Tibial nerve (tissue), 4 donors: Measurements from ENCODE around the gene DYDC2. TPM values are rescaled to one million over a fixed set of nuclear protein-coding genes. Genes with fewer than 3 reads are reported as not detected.

ENCODE experiments used
- DNase-seq, 2 donors: peaks; one replicate each; pipeline ENCODE4 v3.0.0-alpha.2; 2019; ENCODE audit warnings: low spot score in 2 of 2
- H3K27ac ChIP-seq, 4 donors: fragments of 200-600 bp; sonication (generic) in 3 of 4; one replicate each; pipeline ENCODE4 v1.5.1; 2017 to 2019; ENCODE audit warnings: mild to moderate bottlenecking in 1 of 4
- H3K27me3 ChIP-seq, 2 donors: fragments of 200-600 bp; sonication (generic) in 1 of 2; one replicate each; pipeline versions ENCODE4 v1.5.1 to v1.6.0; 2017 to 2019
- H3K36me3 ChIP-seq, 3 donors: fragments of 200-600 bp; sonication (generic); one replicate each; pipeline ENCODE4 v1.5.1; 2018 to 2019
- H3K4me1 ChIP-seq, 4 donors: fragments of 200-600 bp; sonication (generic) in 3 of 4; one replicate each; pipeline ENCODE4 v1.5.1; 2017 to 2019
- H3K4me3 ChIP-seq, 4 donors: fragments of 200-600 bp; sonication (generic) in 3 of 4; one replicate each; pipeline ENCODE4 v1.5.1; 2017 to 2019; ENCODE audit warnings: mild to moderate bottlenecking in 1 of 4, moderate library complexity in 1 of 4
- H3K9me3 ChIP-seq, 4 donors: fragments of 200-600 bp; sonication (generic) in 3 of 4; one replicate each; pipeline ENCODE4 v1.5.1; 2017 to 2019
- CTCF ChIP-seq, 5 experiments: fragments of 200-600 bp in 3 of 5; fragments of 450-650 bp in 2 of 5; sonication (generic) in 3 of 5; IDR thresholded peaks; one replicate each; pipeline ENCODE4 v1.5.1; 2016 to 2019; ENCODE audit warnings: antibody characterized with exemption in 5 of 5, mild to moderate bottlenecking in 3 of 5, moderate library complexity in 2 of 5
- EP300 ChIP-seq, 2 donors: sonication (generic); formaldehyde crosslinking; IDR thresholded peaks; one replicate each; pipeline ENCODE4 v1.6.1; 2017; ENCODE audit warnings: antibody characterized with exemption in 2 of 2, mild to moderate bottlenecking in 1 of 2
- POLR2A ChIP-seq, 2 donors: fragments of 450-650 bp; IDR thresholded peaks; one replicate each; pipeline ENCODE4 v1.6.1; 2017; ENCODE audit warnings: antibody characterized with exemption in 2 of 2, mild to moderate bottlenecking in 2 of 2, moderate library complexity in 2 of 2
- WGBS, 2 donors: methylation state at CpG; one replicate each; pipeline ENCODE4 v1.1.5; 2018; 5-methylcytosine and 5-hydroxymethylcytosine counted together
- total RNA-seq, 4 donors: library from RNA; depleted of rRNA; stranded (reverse); fragments of >200 nt; gene quantifications; one replicate each; pipeline ENCODE4 v1.1.0, GENCODE V29; 2016

The DYDC2 gene
- total RNA-seq, 4 donors from 2014 or later: not detected

- DNase-seq: no peak
- no peak overlapping the region for H3K27ac ChIP-seq
- H3K27me3 ChIP-seq: no peaks in the 10 kb centered on the region
- H3K4me1 ChIP-seq: no peaks in the 10 kb centered on the region
- no peak for TF ChIP-seq EP300 (IDR thresholded peaks at IDR 0.05)
- TF ChIP-seq POLR2A (IDR thresholded peaks at IDR 0.05): no peak
- TF ChIP-seq CTCF (IDR thresholded peaks at IDR 0.05): no peak
- WGBS, 2 donors: 53 to 56% methylated on average over 3 of the region's 3 CpGs
- no peaks in the 10 kb centered on the region for H3K36me3 ChIP-seq
- no peak overlapping the region for H3K4me3 ChIP-seq
- no peaks in the 10 kb centered on the region for H3K9me3 ChIP-seq
Measured at GRCh38 chr10:80323311-80323710, 33.3 kb upstream of the DYDC2 start.

GRCh38 chr10:80324086-80324485, 32.5 kb upstream of the DYDC2 start:
- H3K36me3 ChIP-seq: no peaks in the 10 kb centered on the region
- no peak overlapping the region for H3K4me3 ChIP-seq
- H3K27me3 ChIP-seq: no peaks in the 10 kb centered on the region
- TF ChIP-seq POLR2A (IDR thresholded peaks at IDR 0.05) (no peak), CTCF (IDR thresholded peaks at IDR 0.05) (no peak), EP300 (IDR thresholded peaks at IDR 0.05) (no peak)
- no peak overlapping the region for H3K27ac ChIP-seq
- no peaks in the 10 kb centered on the region for H3K4me1 ChIP-seq
- WGBS, 2 donors: 35 to 50% methylated on average over 1 of the region's 1 CpG
- no peaks in the 10 kb centered on the region for H3K9me3 ChIP-seq
- DNase-seq: no peak

GRCh38 chr10:80324891-80325364, 31.7 kb upstream of the DYDC2 start:
- Histone ChIP-seq H3K9me3 (no peaks in the 10 kb centered on the region), H3K27me3 (no peaks in the 10 kb centered on the region), H3K27ac (no peak overlapping the region), H3K4me3 (no peak overlapping the region), H3K4me1 (no peaks in the 10 kb centered on the region), H3K36me3 (no peaks in the 10 kb centered on the region)
- TF ChIP-seq EP300 (IDR thresholded peaks at IDR 0.05): no peak
- TF ChIP-seq CTCF (IDR thresholded peaks at IDR 0.05): no peak
- no peak for TF ChIP-seq POLR2A (IDR thresholded peaks at IDR 0.05)
- 77 to 81% methylated on average over 6 of the region's 6 CpGs for WGBS, 2 donors
- no peak for DNase-seq

GRCh38 chr10:80333983-80334382, 22.6 kb upstream of the DYDC2 start:
- H3K4me1 ChIP-seq: no peaks in the 10 kb centered on the region
- DNase-seq: no peak
- H3K36me3 ChIP-seq: no peaks in the 10 kb centered on the region
- 95 to 100% methylated on average over 1 of the region's 1 CpG for WGBS, 2 donors
- no peaks in the 10 kb centered on the region for H3K27me3 ChIP-seq
- TF ChIP-seq EP300 (IDR thresholded peaks at IDR 0.05): no peak
- no peak for TF ChIP-seq CTCF (IDR thresholded peaks at IDR 0.05)
- TF ChIP-seq POLR2A (IDR thresholded peaks at IDR 0.05): no peak
- no peak overlapping the region for H3K4me3 ChIP-seq
- H3K9me3 ChIP-seq: no peaks in the 10 kb centered on the region
- H3K27ac ChIP-seq: no peak overlapping the region

GRCh38 chr10:80344276-80344675, 12.3 kb upstream of the DYDC2 start:
- 56 to 89% methylated on average over 1 of the region's 1 CpG for WGBS, 2 donors
- H3K36me3 ChIP-seq: no peaks in the 10 kb centered on the region
- no peak overlapping the region for H3K27ac ChIP-seq
- no peaks in the 10 kb centered on the region for H3K27me3 ChIP-seq
- no peaks in the 10 kb centered on the region for H3K4me1 ChIP-seq
- no peaks in the 10 kb centered on the region for H3K9me3 ChIP-seq
- no peak overlapping the region for H3K4me3 ChIP-seq
- TF ChIP-seq POLR2A (IDR thresholded peaks at IDR 0.05) (no peak), EP300 (IDR thresholded peaks at IDR 0.05) (no peak), CTCF (IDR thresholded peaks at IDR 0.05) (no peak)
- DNase-seq: no peak
